GM21576 (cell line): ENCODE data around the gene SYT11.
A peak's percentile ranks its signal among the peaks of the same experiment; 100 is the strongest.
"Not testable (repeated sequence)": the region's sequence is repeated elsewhere in the genome, so short reads cannot be mapped to it uniquely, and the experiment has no call there.

Experiments used
- ATAC-seq: cut with Tn5 transposase; IDR thresholded peaks from one replicate; pipeline ENCODE4 v1.9.1; 2021; ENCODE audit warnings: mild to moderate bottlenecking, moderate library complexity; ENCODE audit not compliant: unreplicated experiment

The SYT11 gene

GRCh38 chr1:155896476-155896875 is 37.1 kb downstream of the SYT11 start:
- ATAC-seq: not testable (repeated sequence)

GRCh38 chr1:155897746-155898145 is 38.4 kb downstream of the SYT11 start:
- no peak for ATAC-seq

GRCh38 chr1:155898888-155899287 is 39.5 kb downstream of the SYT11 start:
- no peak for ATAC-seq

GRCh38 chr1:155899683-155900082 is 40.3 kb downstream of the SYT11 start:
- no peak for ATAC-seq

GRCh38 chr1:155900161-155900560 is 40.8 kb downstream of the SYT11 start:
- ATAC-seq: no peak

GRCh38 chr1:155904261-155904660 is 44.9 kb downstream of the SYT11 start:
- no peak for ATAC-seq

- ATAC-seq: no peak
Observed at GRCh38 chr1:155909894-155910293, 50.5 kb downstream of the SYT11 start.

- ATAC-seq: no peak
Observed at GRCh38 chr1:155910621-155911121, 51.3 kb downstream of the SYT11 start.

- peak; percentile 78 for ATAC-seq
Observed at GRCh38 chr1:155911156-155912055, 52.0 kb downstream of the SYT11 start, which contains the start of gene RIT1. Gene RIT1 (minus strand): TSS chr1:155911349. CDS start chr1:155910761, 588 bp downstream.

- no peak for ATAC-seq
Observed at GRCh38 chr1:155912056-155912536, 52.7 kb downstream of the SYT11 start.

- no peak for ATAC-seq
Observed at GRCh38 chr1:155913969-155914757, 54.8 kb downstream of the SYT11 start.

GRCh38 chr1:155918660-155919059 is 59.3 kb downstream of the SYT11 start:
- no peak for ATAC-seq

GRCh38 chr1:155919801-155920200 is 60.4 kb downstream of the SYT11 start:
- no peak for ATAC-seq

- no peak for ATAC-seq
Observed at GRCh38 chr1:155920717-155921116, 61.4 kb downstream of the SYT11 start.

- ATAC-seq: no peak
Observed at GRCh38 chr1:155925506-155925905, 66.1 kb downstream of the SYT11 start.

- no peak for ATAC-seq
Observed at GRCh38 chr1:155929057-155929456, 69.7 kb downstream of the SYT11 start.

- ATAC-seq: not testable (repeated sequence)
Observed at GRCh38 chr1:155930725-155931124, 71.4 kb downstream of the SYT11 start.

GRCh38 chr1:155931332-155932038 is 72.1 kb downstream of the SYT11 start:
- ATAC-seq: no peak

- no peak for ATAC-seq
Observed at GRCh38 chr1:155932081-155932480, 72.7 kb downstream of the SYT11 start.

GRCh38 chr1:155932487-155932886 is 73.1 kb downstream of the SYT11 start:
- ATAC-seq: no peak

GRCh38 chr1:155933591-155934096 is 74.3 kb downstream of the SYT11 start:
- no peak for ATAC-seq
